Kasumi-1 (cell line): ENCODE measurements around the gene TSHZ2.
"Not testable (repeated sequence)": the region's sequence is repeated elsewhere in the genome, so short reads cannot be mapped to it uniquely, and the experiment has no call there.

ENCODE experiments used
- DNase-seq, 2 experiments: peaks; one replicate each; lab custom pipeline; 2025; lab: John Stamatoyannopoulos, UW

Gene TSHZ2

DNA sequence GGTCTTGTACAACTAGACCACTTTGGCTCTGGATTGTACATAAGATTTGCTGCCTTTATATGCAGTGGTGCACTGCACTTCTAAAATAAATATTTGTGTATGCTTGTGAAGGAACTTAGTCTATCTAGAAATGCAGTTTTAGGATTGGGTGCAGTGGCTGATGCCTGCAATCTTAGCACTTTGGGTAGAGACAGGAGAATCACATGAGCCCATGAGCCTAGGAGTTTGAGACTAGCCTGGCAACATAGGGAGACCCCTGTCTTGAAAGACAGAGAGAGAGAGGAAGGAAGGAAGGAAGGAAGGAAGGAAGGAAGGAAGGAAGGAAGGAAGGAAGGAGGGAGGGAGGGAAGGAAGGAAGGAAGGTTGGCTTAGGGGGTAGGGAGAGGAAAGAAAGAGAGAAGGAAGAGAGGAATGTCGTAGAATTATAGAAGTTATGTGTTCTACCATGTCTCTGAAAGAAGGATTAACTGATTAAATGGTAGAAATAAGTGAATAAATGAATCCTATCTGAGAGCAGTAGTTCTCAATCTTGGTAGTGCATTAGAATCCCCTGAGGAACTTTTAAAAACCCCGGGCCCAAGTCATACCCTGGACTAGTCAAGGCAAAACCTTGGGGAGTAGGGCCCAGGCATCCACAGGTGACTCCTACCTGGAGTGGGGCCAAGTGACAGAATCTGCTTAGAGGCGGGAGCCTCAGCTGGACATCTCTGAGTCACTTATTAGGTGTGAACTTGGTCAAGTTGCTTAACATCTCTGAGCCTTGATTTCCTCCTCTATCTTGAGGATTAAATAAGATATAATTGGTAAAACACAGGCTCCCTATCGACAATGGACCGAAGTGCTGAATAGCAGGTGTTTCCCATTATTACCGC lies 491.2 kb downstream of the TSHZ2 start:
- DNase-seq = no peak

DNA sequence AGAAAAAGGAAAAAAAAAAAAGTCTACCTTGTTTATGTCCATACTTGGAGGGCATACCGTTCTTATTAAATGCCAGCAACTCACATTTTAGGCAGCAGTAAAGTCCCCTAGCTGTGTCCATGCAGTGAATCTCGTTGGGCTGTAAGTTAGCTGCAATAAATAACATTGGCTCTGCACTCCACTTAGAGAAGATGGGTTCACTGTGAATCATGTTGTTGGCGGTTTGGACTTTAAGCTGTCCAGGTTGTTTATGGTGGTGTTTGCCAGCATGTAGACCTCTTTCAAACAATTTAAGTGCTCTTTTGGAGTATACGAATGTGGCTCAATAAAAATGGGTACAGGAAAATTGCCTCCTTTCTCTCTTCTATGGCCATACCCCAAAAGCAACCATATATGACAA lies 494.1 kb downstream of the TSHZ2 start:
- no peak for DNase-seq

DNA sequence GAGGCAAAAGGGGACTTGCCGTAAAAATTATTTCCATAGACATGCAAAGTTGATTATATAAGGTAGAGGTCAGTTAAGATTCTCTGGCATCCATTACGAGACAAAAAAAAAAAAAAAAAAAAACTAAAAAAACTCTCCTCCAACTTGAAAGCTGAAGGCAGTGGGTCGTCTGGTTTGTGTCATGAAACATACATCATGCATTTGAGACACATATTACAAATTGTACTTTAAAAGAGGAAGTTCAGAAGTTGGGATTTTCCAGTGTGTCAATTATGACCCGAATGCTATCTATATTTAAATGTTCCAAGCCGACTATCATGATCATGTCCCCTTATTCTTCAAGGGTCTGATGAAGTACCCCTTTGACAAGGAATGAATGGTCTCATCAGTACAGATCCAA lies 496.4 kb downstream of the TSHZ2 start:
- no peak for DNase-seq

DNA sequence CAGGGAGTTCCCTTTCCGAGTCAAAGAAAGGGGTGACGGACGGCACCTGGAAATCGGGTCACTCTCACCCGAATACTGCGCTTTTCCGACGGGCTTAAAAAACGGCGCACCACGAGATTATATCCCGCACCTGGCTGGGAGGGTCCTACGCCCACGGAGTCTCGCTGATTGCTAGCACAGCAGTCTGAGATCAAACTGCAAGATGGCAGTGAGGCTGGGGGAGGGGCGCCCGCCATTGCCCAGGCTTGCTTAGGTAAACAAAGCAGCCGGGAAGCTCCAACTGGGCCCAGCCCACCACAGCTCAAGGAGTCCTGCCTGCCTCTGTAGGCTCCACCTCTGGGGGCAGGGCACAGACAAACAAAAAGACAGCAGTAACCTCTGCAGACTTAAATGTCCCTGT lies 500.7 kb downstream of the TSHZ2 start:
- DNase-seq = not testable (repeated sequence)

DNA sequence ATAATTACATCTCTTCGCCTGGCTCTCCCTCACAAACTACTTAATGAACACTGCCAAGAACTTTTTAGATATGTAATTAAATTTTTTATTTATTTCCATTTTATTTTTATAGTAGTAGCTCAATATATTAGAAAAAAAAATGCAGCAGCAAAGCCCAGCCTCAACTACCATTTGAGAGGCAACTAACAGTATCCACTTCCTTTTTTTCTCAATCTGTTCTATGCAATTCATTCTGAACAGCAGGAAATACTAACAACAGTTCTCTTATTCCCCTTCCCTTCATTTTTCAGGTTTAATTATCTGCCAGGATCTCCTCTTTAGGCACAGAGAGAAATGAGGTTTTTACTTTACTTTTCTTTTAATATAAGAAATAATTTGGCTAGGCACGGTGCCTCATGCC lies 508.8 kb downstream of the TSHZ2 start:
- no peak for DNase-seq

DNA sequence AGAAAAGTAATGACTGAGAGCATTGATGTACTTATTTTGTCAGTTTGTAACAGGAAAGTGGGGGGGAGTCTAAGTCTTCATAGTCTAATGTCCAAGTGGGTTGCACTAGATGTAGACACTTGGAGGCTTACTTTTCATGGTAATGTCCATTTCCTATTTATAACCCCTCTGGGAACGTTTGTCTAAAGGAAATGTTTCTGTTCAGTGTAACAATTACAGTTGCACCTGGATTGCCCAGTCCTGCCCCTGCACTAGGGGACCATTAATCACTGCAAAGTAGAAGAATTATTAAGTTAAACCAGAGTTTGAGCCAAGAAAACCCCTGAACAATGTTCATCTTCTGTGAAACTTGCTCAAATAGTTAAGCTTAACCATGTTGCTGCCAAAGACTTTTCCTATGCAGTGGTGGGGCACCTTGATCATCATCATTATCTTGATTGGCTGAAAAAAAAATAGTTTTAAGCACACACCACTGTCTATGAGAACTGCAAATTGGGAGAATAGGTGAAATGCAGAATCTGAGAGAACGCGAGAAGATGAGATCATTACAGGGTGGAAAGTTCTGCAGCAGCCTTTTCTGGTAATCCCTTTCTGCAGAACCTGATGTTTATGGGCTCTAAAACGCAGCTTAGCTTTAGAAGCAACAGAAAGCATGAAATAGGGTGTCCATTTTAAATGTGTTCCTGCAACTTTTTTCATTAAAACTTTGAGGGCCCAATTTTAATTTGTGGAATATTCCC lies 515.5 kb downstream of the TSHZ2 start:
- no peak for DNase-seq

DNA sequence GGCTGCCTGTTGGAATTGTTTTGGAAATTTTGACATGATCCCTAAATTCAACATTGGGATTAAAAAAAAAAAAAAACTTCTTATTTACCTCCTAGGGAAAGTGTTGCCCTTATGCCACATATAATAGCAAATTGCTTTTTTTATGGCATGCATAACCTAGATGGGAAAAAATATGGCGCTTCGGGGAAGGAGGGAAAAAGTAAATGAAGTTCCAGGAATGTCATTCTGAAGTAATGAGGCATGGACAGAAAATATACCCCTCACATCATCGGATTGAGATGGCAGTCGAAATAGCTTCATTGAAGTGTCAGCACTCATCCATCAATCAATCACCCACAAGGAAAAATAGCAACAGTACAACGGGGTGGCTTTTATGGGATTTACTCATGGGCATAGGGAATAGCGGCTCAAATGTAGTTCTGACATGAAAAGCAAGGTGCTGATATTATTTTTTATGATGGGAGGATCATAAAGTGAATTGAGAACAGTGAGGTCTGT lies 516.7 kb downstream of the TSHZ2 start:
- DNase-seq = no peak

DNA sequence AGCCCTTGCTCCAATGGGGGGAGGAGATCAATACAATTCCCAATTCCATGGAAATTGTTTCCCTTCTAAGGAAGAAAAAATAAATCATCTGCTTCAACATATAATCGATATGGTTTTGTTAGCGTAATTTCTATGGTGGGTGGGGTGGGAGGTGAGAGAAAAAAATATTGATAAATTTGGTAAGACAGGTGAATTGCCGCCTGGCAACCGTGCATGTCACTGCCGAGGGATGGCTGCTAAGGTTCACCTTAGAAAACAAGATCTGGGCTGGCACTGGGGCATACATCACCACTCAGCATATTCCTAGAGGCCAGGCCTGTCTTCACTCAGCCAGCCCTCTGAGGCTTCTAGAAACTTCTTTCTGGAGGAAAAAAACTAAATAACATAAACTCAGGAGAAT lies 517.4 kb downstream of the TSHZ2 start:
- no peak for DNase-seq

DNA sequence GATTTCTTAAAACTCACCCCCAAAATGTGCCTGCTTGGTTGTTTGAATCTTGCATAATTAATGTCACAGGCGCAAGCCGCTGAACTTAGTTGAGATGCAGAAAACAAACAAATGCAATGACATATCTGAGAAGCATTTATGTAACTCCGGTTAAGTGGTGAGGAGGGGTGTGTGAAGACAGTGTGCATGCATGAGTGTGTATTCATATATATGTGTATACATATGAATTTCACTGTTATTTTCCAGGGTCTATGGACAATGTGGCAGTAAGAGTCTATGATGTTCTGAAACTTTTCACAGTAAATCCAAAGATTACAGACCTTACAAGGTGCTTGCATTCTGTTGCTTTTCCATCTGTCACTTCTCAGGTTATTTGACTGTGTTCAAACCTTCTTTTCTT lies 518.5 kb downstream of the TSHZ2 start:
- DNase-seq = no peak

DNA sequence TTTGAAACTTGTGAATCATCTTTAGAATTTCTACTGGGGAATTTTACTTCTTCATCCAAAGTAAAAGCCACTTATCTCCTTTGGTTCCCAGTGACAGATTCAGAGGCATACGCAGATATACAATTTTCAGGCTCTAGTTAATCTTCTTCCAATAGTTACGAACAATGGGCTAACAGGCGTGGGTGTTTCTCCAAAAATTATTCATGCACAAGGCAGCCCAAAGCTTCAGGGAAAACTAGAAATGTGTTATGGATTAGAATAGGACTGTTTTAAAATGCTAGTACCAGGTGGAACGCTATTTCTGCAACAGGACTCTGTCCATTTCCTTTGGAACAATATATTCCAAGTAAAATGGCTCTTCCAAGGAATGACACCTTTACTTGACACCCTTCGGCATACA lies 519.3 kb downstream of the TSHZ2 start:
- no peak for DNase-seq

DNA sequence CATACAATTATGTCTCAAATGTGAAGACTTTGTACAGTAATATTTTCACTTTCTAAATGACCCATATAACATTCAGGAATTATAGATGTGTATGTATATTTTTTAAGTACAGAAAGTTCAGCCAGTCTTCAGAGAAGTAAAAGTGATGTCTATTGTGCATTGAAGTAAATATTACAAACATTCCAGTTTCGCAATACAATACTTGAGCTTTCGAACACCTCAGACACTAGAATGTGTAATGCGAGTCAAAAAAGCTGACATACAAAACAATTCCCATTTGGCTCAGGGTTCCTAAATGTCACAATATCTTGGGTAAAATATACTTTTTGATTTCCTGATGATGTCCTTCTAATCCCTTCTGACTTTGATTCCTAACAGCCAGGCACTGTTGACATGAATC lies 520.1 kb downstream of the TSHZ2 start:
- DNase-seq = no peak

DNA sequence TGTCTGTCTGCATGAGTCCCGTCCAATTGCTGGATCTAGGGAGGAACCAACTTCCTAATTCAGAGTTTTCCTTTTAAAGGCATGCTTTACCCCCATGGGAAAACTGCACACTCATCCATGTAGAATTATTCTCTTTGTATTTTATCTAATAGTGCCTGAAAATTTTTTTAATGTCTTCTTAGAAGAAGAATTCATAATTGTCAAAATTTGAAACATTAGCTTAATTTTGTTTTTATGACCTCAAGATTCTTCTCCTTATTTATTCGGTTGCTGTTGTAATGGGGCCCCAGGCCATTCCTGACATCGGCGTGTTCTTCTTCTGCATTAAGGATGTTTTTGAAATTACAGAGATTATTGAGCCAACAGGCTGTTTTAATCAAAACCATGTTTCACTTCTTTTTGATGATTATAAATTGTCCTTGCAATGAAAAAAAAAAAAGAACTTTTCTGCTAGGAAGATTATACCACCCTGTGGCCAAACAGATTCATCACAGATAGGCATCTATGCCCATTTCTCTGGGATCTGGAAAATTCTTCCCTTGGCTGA lies 521.2 kb downstream of the TSHZ2 start:
- no peak for DNase-seq

DNA sequence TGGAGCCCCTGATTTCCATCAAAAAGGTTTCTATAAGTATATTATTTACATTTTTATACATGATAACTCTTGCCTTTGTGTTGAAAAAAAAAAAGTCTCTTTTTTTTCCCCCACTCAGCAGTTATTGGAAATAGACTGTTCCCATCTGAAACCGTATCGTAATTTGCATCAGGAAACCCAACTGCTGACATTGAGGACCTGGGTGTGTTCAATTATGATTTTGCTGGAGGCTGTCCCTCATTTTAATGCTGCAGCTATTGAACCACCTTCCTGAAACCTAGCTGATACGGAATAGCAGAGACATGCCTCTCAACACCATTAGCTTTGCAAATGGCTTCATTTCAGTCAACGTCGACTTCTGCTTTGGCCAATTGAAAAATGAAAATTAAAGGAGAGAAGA lies 522.6 kb downstream of the TSHZ2 start:
- no peak for DNase-seq

DNA sequence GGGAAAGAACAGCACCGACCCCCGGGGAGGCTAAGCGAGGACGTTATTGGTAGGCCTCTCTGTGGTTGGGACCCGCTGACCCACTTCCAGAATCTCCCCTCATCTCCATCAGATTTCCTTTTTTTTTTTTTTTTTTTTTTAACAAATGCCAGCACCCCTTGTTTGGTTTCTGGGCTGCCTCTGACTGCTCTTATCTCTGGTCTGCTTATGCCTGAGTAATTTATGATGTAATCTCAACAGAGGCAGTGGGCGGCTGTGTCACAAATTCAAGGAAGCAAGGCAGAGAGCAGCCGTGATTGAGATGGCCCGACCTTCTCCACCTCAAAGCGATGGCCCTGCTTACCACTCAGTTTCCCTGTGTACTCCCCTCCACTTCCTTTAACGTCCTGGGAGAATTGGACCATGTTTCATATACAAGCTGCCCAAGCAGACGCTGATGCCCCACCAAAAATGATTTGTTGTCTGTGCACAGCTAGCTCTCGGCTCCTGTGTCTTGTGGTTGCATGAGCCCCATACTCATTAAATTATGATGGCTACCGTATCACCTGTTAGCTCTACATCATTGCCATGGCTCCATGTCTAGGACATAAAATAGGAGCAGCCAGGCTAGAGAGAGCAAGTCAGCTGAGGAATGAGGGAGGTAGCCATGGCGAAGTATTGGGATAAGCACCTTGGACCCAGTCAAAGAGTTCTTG lies 523.4 kb downstream of the TSHZ2 start:
- DNase-seq = no peak

DNA sequence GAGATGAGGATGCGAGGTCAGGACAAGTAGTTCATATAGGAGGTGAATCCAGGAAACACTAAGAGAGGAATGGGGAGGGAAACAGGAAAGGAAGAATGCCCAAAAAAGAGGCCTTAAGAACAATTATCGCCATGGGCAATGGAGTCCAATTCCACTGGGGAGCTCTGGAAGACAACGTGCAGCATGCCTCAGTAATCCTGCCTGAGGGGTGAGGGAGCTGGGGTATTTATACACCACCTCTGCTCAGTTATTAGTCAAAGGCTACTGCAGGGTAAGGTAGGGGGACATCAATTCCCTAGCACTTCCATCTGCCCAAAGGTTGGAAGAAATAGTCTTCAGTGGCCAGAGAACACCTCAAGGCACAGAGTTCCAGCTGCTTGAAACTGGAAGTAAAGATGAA lies 525.1 kb downstream of the TSHZ2 start:
- DNase-seq = no peak

DNA sequence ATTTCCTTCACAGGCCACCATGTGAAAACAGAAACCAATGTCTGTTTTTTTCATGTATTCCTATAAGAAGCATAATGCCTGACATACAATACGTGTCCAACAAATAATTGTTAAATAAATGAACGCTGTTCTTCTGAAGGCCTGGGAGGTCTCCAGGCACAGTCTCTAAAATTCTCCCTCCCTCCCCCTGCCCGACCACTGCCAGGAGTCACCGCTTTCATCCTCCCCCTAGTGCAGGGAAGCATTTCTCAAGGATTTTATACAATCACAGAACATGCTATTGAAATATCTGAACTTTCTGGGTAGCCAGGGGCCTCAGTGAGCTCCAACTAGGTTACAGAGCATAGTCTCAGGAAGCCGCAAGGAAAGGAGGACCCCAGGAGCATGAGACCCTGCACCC lies 526.2 kb downstream of the TSHZ2 start:
- DNase-seq = no peak

DNA sequence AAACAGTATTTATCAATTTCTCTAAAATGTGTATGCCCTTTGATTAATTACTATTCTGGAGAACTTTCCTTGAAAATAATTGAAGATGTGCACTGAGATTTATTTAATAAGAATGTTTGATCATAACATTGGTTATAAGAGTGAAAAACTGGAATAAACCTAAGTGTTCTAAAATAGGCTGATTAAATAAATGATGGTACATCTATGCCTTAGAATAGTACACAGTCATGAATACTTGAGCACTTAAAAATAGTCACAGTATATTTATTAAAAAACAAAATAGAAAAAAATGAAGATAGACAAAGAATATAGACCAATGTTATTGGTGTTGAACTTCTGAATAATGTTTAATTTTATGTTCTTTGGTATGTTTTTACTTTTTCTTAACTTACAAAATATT lies 528.5 kb downstream of the TSHZ2 start:
- DNase-seq = no peak

DNA sequence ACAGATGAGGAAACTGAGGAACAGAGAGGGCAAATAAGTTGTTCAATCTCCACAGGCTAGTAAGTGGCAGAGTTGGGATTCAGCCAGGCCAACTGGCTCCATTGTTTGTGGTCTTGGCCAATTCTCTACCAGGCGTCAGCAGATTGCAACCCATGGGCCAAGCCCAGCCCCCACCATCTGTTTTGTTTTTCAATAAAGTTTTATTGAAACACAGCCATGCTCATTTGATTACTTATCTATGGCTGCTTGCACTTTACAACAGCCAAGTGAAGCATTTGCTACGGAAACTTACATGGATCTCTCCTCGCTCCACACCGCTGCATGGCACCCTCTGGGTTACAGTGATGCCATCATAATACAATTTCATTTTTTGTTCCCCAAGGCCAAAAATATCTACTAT lies 530.7 kb downstream of the TSHZ2 start:
- DNase-seq = no peak

DNA sequence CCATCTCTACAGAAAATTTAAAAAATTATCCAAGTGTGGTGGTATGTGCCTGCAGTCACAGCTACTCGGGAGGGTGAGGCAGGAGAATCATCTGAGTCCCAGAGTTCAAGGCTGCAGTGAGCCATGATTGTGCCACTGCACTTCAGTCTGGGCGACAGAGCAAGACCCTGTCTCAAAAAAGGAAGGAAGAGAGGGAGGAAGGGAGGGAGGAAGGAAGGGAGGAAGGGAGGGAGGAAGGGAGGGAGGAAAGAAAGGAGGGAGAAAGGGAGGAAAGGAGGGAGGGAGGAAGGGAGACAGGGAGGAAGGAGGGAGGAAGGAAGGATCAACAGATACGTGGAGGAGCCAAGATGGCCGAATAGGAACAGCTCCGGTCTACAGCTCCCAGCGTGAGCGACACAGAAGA lies 531.4 kb downstream of the TSHZ2 start:
- no peak for DNase-seq

DNA sequence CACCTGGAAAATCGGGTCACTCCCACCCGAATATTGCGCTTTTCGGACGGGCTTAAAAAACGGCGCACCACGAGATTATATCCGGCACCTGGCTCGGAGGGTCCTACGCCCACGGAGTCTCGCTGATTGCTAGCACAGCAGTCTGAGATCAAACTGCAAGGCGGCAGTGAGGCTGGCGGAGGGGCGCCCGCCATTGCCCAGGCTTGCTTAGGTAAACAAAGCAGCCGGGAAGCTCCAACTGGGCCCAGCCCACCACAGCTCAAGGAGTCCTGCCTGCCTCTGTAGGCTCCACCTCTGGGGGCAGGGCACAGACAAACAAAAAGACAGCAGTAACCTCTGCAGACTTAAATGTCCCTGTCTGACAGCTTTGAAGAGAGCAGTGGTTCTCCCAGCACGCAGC lies 531.9 kb downstream of the TSHZ2 start:
- DNase-seq = not testable (repeated sequence)

DNA sequence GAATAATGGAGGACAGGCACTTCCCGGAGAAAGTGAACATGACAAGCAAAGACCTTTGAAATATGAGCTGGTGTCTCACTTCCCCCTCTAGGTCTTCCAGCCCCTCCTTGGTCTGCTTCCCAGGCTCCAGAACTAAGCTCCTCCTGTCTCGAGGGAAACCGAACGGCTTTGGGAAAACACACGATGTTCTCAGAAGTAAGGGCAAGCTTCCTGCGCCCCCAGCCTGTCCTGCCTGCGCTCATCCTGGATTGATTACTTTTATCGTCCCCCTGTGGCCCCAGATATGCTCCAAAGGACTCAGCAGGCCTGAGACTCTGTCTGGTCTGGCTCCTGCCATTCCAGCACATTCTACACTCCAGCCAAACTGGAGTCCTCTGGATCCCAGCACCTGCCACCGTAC lies 538.1 kb downstream of the TSHZ2 start:
- DNase-seq = no peak

DNA sequence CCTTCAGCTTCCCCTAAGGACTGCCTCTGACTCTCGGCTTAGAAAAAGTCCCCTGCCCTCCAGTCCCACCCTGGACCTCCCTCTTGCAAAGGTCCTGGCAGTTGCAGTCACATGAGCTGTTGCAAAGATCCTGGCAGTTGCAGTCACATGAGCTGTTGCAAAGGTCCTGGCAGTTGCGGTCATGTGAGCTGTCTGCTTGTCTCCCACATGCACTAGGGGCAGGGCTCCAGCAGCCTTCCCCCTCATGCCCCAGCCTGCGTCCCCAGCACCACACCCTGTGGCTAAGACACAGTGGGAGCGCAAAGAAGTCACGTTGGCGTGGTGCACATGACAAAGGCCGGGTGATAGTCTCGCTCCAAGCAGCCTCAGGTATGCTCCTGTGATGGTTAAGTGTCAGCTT lies 538.5 kb downstream of the TSHZ2 start:
- DNase-seq = no peak
